A549 (cell line): Measurements from ENCODE around the gene TSEN54. TPM values are rescaled to one million over a fixed set of nuclear protein-coding genes. Genes with fewer than 3 reads are reported as not detected.

Experiments used
- ATAC-seq, 2 experiments: fragments of 200-7000 bp in 1 of 2; fragments of >200 bp in 1 of 2; cut with Nextera tagmentation in 1 of 2; cut with Tn5 transposase in 1 of 2; 3 replicates each; pipeline versions ENCODE4 v1.8.0 to v1.9.1; 2018 to 2020; ENCODE audit warnings: mild to moderate bottlenecking in 1 of 2, moderate library complexity in 1 of 2
- CTCF ChIA-PET: fragments of 300-600 bp; sonication (Branson Sonifier 250); formaldehyde crosslinking; extraction: SDS; loops from one replicate; lab custom pipeline; 2021; ENCODE audit warnings: antibody characterized with exemption, inconsistent platforms; lab: Yijun Ruan, JAX
- POLR2A ChIA-PET: fragments of 350-600 bp; formaldehyde crosslinking; extraction: SDS; loops from one replicate; lab custom pipeline; 2021; ENCODE audit warnings: antibody characterized with exemption, inconsistent platforms; lab: Yijun Ruan, JAX
- DNase-seq, 2 experiments: peaks; one replicate each; pipeline versions ENCODE4 v3.0.0 to v3.0.0-alpha.2; 2011 to 2016; ENCODE audit warnings: low read depth in 1 of 2, low spot score in 1 of 2
- FAIRE-seq: peaks from 2 replicates; lab custom pipeline; 2011; peaks lifted over from hg19 to GRCh38; lab: Jason Lieb, UNC
- H3K27ac ChIP-seq, 2 experiments: fragments of >200 bp; sonication (Bioruptor Twin); formaldehyde crosslinking; 3 replicates each; pipeline ENCODE4 v1.5.1; 2016 to 2017
- H3K4me1 ChIP-seq: fragments of >200 bp; sonication (Bioruptor Twin); formaldehyde crosslinking; 3 replicates; pipeline ENCODE4 v1.6.1; 2016
- H3K4me2 ChIP-seq: fragments of >200 bp; sonication (Bioruptor Twin); formaldehyde crosslinking; 3 replicates; pipeline ENCODE4 v1.6.1; 2016
- H3K4me3 ChIP-seq: fragments of >200 bp; sonication (Bioruptor Twin); formaldehyde crosslinking; 3 replicates; pipeline ENCODE4 v1.5.1; 2016
- H3K9me3 ChIP-seq: fragments of >200 bp; sonication (Bioruptor Twin); formaldehyde crosslinking; 3 replicates; pipeline ENCODE4 v1.6.1; 2016
- ATOH8 ChIP-seq: fragments of 250-450 bp; sonication (Bioruptor Pico); IDR thresholded peaks from 2 replicates; pipeline ENCODE4 v1.5.0; 2020; ENCODE audit warnings: low read depth, mild to moderate bottlenecking, moderate library complexity
- BHLHE40 ChIP-seq: IDR thresholded peaks from 2 replicates; pipeline ENCODE4 v1.6.1; 2012; ENCODE audit warnings: low read depth, low read length, inconsistent platforms
- CBX2 ChIP-seq: fragments of 200-600 bp; sonication (generic); IDR thresholded peaks from 2 replicates; pipeline ENCODE4 v1.6.1; 2016; ENCODE audit warnings: low read depth, mild to moderate bottlenecking, borderline replicate concordance
- CEBPB ChIP-seq, 2 experiments: fragments of >200 bp in 1 of 2; sonication (Bioruptor Twin) in 1 of 2; formaldehyde crosslinking in 1 of 2; IDR thresholded peaks; 2 replicates each; pipeline ENCODE4 v1.6.1; 2012 to 2016
- CHD4 ChIP-seq: fragments of 200-600 bp; sonication (generic); IDR thresholded peaks from 2 replicates; pipeline ENCODE4 v1.6.1; 2016; ENCODE audit warnings: antibody characterized with exemption, mild to moderate bottlenecking, borderline replicate concordance
- EHMT2 ChIP-seq: fragments of 200-600 bp; sonication (generic); IDR thresholded peaks from 2 replicates; pipeline ENCODE4 v1.6.1; 2016; ENCODE audit warnings: antibody characterized with exemption, low read depth, mild to moderate bottlenecking, moderate library complexity
- EP300 ChIP-seq, 2 experiments: fragments of >200 bp; sonication (Bioruptor Twin); formaldehyde crosslinking; IDR thresholded peaks; 2 replicates in 1 of 2; 3 replicates in 1 of 2; pipeline ENCODE4 v1.6.1; 2016 to 2017
- ESRRA ChIP-seq: fragments of 150-350 bp; IDR thresholded peaks from 2 replicates; pipeline ENCODE4 v1.6.1; 2014; ENCODE audit warnings: mild to moderate bottlenecking, low read length, borderline replicate concordance
- FOSL2 ChIP-seq, 2 experiments: fragments of 450-650 bp in 1 of 2; fragments of >200 bp in 1 of 2; sonication (Bioruptor Twin) in 1 of 2; formaldehyde crosslinking; IDR thresholded peaks; 2 replicates each; pipeline versions ENCODE4 v1.5.0 to v1.6.1; 2016 to 2020; ENCODE audit warnings: mild to moderate bottlenecking in 1 of 2, moderate library complexity in 1 of 2
- FOXS1 ChIP-seq: fragments of 250-450 bp; sonication (Bioruptor Pico); IDR thresholded peaks from 2 replicates; pipeline ENCODE4 v1.5.0; 2020; ENCODE audit warnings: mild to moderate bottlenecking, moderate library complexity
- GATA3 ChIP-seq: IDR thresholded peaks from 2 replicates; pipeline ENCODE4 v1.6.1; 2012; ENCODE audit warnings: borderline replicate concordance
- HDAC2 ChIP-seq: fragments of 200-600 bp; sonication (generic); IDR thresholded peaks from 2 replicates; pipeline ENCODE4 v1.6.1; 2016
- HES2 ChIP-seq: fragments of >200 bp; sonication (Bioruptor Twin); formaldehyde crosslinking; IDR thresholded peaks from 2 replicates; pipeline ENCODE4 v1.6.1; 2016
- HOXB5 ChIP-seq: fragments of 250-450 bp; sonication (Bioruptor Pico); IDR thresholded peaks from 2 replicates; pipeline ENCODE4 v1.5.0; 2020; ENCODE audit warnings: mild to moderate bottlenecking, moderate library complexity
- JUN ChIP-seq, 2 experiments: fragments of >200 bp; sonication (Bioruptor Twin); formaldehyde crosslinking; IDR thresholded peaks; 2 replicates in 1 of 2; 3 replicates in 1 of 2; pipeline ENCODE4 v1.6.1; 2016 to 2017
- JUNB ChIP-seq: fragments of >200 bp; sonication (Bioruptor Twin); formaldehyde crosslinking; IDR thresholded peaks from 2 replicates; pipeline ENCODE4 v1.6.1; 2016
- KDM1A ChIP-seq: fragments of 200-600 bp; sonication (generic); IDR thresholded peaks from 2 replicates; pipeline ENCODE4 v1.6.1; 2016; ENCODE audit warnings: low read depth, mild to moderate bottlenecking
- MAX ChIP-seq: IDR thresholded peaks from 2 replicates; pipeline ENCODE4 v1.6.1; 2012
- MAZ ChIP-seq: fragments of 150-350 bp; IDR thresholded peaks from 2 replicates; pipeline ENCODE4 v1.6.1; 2014; ENCODE audit warnings: antibody characterized with exemption, low read depth, low read length, borderline replicate concordance
- MYC ChIP-seq: IDR thresholded peaks from 2 replicates; pipeline ENCODE4 v1.6.1; 2012; ENCODE audit warnings: mild to moderate bottlenecking, inconsistent platforms, low read length, improper control_type of control experiment, borderline replicate concordance
- NFE2L2 ChIP-seq: fragments of 150-350 bp; conservative IDR thresholded peaks from 2 replicates; pipeline ENCODE4 v1.6.1; 2014; ENCODE audit warnings: low read length
- NPAS2 ChIP-seq: fragments of 250-450 bp; sonication (Bioruptor Pico); IDR thresholded peaks from 2 replicates; pipeline ENCODE4 v1.8.0; 2022; ENCODE audit warnings: mild to moderate bottlenecking, moderate library complexity, borderline replicate concordance
- RARB ChIP-seq: fragments of 250-450 bp; sonication (Bioruptor Pico); IDR thresholded peaks from 2 replicates; pipeline ENCODE4 v1.8.0; 2021; ENCODE audit warnings: mild to moderate bottlenecking, moderate library complexity
- RCOR1 ChIP-seq: fragments of 150-350 bp; IDR thresholded peaks from 2 replicates; pipeline ENCODE4 v1.6.1; 2014; ENCODE audit warnings: antibody characterized with exemption, low read length, low read depth
- TFCP2L1 ChIP-seq: fragments of 250-450 bp; sonication (Bioruptor Pico); IDR thresholded peaks from 2 replicates; pipeline ENCODE4 v1.5.0; 2021; ENCODE audit warnings: mild to moderate bottlenecking
- ZC3H11A ChIP-seq: fragments of 450-650 bp; IDR thresholded peaks from 2 replicates; pipeline ENCODE4 v1.6.1; 2014; ENCODE audit warnings: antibody characterized with exemption, mild to moderate bottlenecking
- ZFP36 ChIP-seq: fragments of 450-650 bp; IDR thresholded peaks from 2 replicates; pipeline ENCODE4 v1.6.1; 2014; ENCODE audit warnings: borderline replicate concordance; ENCODE audit not compliant: partially characterized antibody
- WGBS: methylation state at CpG from one replicate; pipeline ENCODE4 v1.1.6; 2017; ENCODE audit errors: missing lambda C conversion rate; 5-methylcytosine and 5-hydroxymethylcytosine counted together
- polyA plus RNA-seq, 4 experiments: library from polyadenylated mRNA; depleted of rRNA in 3 of 4; stranded (reverse); fragments of >200 nt; fragmentation: RNase III in 1 of 4; extraction: RNeasy Plus Mini Kit Qiagen cat#74134 plus additional on column Dnase treatment in 1 of 4; gene quantifications; 2 replicates in 3 of 4; 3 replicates in 1 of 4; pipeline ENCODE4 v1.2.3, GENCODE V29; 2011 to 2017
- TF ChIP-seq, protein P1 (sequence below): IDR thresholded peaks from 2 replicates; pipeline ENCODE4 v1.6.1; 2012; ENCODE audit warnings: low read depth, borderline replicate concordance
- TF ChIP-seq, protein P2 (sequence below): fragments of >200 bp; sonication (Bioruptor Twin); formaldehyde crosslinking; IDR thresholded peaks from 3 replicates; pipeline ENCODE4 v1.5.1; 2016

The TSEN54 gene
- polyA plus RNA-seq, 2 of the 4 experiments (the other 2 are of a cell fraction) = 24.8 to 38.4 TPM

DNA sequence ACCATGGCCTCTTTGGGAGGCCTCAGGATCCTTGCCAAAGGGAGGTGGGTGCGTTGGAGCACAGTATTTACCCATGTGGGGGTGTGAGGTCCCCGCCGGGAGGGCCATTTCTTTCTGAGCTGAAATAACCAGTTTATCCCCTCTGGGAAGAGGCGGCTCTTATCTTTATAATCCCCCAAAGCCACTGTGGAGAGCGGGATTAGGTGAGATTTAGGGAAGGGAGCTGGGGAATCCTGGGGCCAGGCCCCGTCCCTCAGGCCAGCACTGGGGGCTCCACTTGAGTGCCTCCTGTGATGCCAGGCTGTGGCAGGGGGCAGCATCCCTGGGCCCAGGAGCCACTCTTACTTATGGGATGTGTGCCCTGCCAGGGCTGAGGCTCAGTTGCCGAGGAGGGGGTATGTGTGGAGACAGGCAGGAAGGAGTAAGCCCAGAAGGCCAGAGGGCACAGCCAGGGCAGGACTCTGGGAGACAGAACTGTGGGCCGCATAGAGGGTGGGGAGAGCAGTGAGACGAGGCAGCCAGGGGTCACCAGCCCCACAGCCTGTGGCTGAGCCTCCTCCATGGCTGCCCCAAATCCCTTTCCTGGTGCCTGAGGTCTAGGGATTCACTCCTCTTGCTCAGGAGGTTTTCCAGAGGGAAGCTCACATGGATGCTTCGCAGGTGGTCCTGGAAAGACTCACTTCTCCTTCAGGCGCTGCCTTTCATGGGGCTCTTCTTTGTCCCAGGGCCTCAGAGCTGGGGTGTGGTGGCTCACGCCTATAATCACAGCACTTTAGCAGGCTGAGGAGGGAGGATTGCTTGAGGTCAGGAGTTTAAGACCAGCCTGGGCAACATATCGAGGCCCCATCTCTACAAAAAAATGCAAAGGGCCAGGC is 34.9 kb upstream of the TSEN54 start:
- ATAC-seq = peak in 1 of 2 experiments; percentile 24; a peak in 3 of 6 replicates
- H3K4me3 ChIP-seq = no peak overlapping the region
- H3K4me2 ChIP-seq = no peak overlapping the region
- POLR2A ChIA-PET = no interaction called here
- no peak for FAIRE-seq
- CTCF ChIA-PET = interaction anchor here (0.8 to 6.1 kb wide), 10 partner anchors 9 to 152 kb away, joined by 3 to 26 read pairs (median 5); partner anchors contain the start of genes SMIM5 and TSEN54
- no peaks in the 10 kb centered on the region for H3K4me1 ChIP-seq
- no peaks in the 10 kb centered on the region for H3K9me3 ChIP-seq
- TF ChIP-seq RARB (no peak), GATA3 (no peak), HDAC2 (no peak), CEBPB (IDR thresholded peaks at IDR 0.05) (no peak), CBX2 (no peak), FOXS1 (CRISPR knock-in tag) (no peak), TFCP2L1 (no peak), NPAS2 (no peak), EHMT2 (no peak), MAZ (no peak), ZFP36 (no peak), EP300 (IDR thresholded peaks at IDR 0.05) (no peak), ZC3H11A (no peak), KDM1A (no peak), FOSL2 (IDR thresholded peaks at IDR 0.05) (no peak), FOSL2 (CRISPR knock-in tag; IDR thresholded peaks at IDR 0.05) (no peak), JUNB (no peak), MAX (no peak), HOXB5 (CRISPR knock-in tag) (no peak), ESRRA (no peak)
- WGBS = 93% methylated on average over 13 of the region's 13 CpGs
- no peak for DNase-seq
- peak overlapping the region in 1 of 2 experiments; percentile 9; a peak in 1 of 6 replicates for H3K27ac ChIP-seq

GRCh38 chr17:75482098-75482942 is 34.0 kb upstream of the TSEN54 start:
- FAIRE-seq (no peak), DNase-seq (no peak), ATAC-seq (no peak)
- no peak for TF ChIP-seq JUN (IDR thresholded peaks at IDR 0.05)
- no peak for TF ChIP-seq ZC3H11A
- TF ChIP-seq JUNB = no peak
- no peak for TF ChIP-seq HES2
- TF ChIP-seq EP300 (IDR thresholded peaks at IDR 0.05) = no peak
- no peak for TF ChIP-seq RCOR1
- TF ChIP-seq BHLHE40 = no peak
- no peak for TF ChIP-seq HDAC2
- TF ChIP-seq, protein P1, sequence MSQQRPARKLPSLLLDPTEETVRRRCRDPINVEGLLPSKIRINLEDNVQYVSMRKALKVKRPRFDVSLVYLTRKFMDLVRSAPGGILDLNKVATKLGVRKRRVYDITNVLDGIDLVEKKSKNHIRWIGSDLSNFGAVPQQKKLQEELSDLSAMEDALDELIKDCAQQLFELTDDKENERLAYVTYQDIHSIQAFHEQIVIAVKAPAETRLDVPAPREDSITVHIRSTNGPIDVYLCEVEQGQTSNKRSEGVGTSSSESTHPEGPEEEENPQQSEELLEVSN = no peak
- no peak for TF ChIP-seq MYC
- no peak for TF ChIP-seq ATOH8 (CRISPR knock-in tag)
- no peak for TF ChIP-seq NFE2L2
- no peak for TF ChIP-seq TFCP2L1
- no peak for TF ChIP-seq CHD4
- TF ChIP-seq, protein P2, sequence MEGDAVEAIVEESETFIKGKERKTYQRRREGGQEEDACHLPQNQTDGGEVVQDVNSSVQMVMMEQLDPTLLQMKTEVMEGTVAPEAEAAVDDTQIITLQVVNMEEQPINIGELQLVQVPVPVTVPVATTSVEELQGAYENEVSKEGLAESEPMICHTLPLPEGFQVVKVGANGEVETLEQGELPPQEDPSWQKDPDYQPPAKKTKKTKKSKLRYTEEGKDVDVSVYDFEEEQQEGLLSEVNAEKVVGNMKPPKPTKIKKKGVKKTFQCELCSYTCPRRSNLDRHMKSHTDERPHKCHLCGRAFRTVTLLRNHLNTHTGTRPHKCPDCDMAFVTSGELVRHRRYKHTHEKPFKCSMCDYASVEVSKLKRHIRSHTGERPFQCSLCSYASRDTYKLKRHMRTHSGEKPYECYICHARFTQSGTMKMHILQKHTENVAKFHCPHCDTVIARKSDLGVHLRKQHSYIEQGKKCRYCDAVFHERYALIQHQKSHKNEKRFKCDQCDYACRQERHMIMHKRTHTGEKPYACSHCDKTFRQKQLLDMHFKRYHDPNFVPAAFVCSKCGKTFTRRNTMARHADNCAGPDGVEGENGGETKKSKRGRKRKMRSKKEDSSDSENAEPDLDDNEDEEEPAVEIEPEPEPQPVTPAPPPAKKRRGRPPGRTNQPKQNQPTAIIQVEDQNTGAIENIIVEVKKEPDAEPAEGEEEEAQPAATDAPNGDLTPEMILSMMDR = no peak
- Histone ChIP-seq H3K9me3 (no peaks in the 10 kb centered on the region), H3K4me2 (no peak overlapping the region), H3K4me1 (no peaks in the 10 kb centered on the region), H3K4me3 (no peak overlapping the region), H3K27ac (no peak overlapping the region)
- CTCF ChIA-PET = interaction anchor here (1.3 to 6.1 kb wide), 8 partner anchors 8 to 151 kb away, joined by 3 to 26 read pairs (median 6); partner anchors contain the start of gene SMIM5
- WGBS = 87% methylated on average over 16 of the region's 16 CpGs
- POLR2A ChIA-PET = interaction anchor here (0.6 kb wide), 1 partner anchor 13 kb away, joined by 3 read pairs; no protein-coding TSS in a partner anchor
